ENCODE results near the gene ACAP3. TPM values are rescaled to one million over a fixed set of nuclear protein-coding genes. Genes with fewer than 3 reads are reported as not detected.

The ACAP3 gene
- total RNA-seq, 2 experiments from 2014 or later = 69.5 to 92.1 TPM

GRCh38 chr1:1294250-1294890 lies 13.4 kb downstream of the ACAP3 start:
- Mint-ChIP-seq H3K4me3 (no peak overlapping the region), H3K36me3 (ENCODE audit: low read depth) (peaks cover 3% of the 10 kb centered on the region), H3K9me3 (no peaks in the 10 kb centered on the region), H3K4me1 (no peaks in the 10 kb centered on the region), H3K27me3 (no peaks in the 10 kb centered on the region), H3K27ac (no peak overlapping the region)
- ChIA-PET CTCF (no interaction called here), POLR2A (no interaction called here)
- no peak for DNase-seq

- no peaks in the 10 kb centered on the region for H3K9me3 Mint-ChIP-seq
- H3K4me1 Mint-ChIP-seq = no peaks in the 10 kb centered on the region
- no peaks in the 10 kb centered on the region for H3K27me3 Mint-ChIP-seq
- H3K4me3 Mint-ChIP-seq = no peak overlapping the region
- POLR2A ChIA-PET = no interaction called here
- CTCF ChIA-PET = no interaction called here
- peaks cover 3% of the 10 kb centered on the region for H3K36me3 Mint-ChIP-seq (ENCODE audit: low read depth)
- H3K27ac Mint-ChIP-seq = no peak overlapping the region
- DNase-seq = no peak
These were observed 14.2 kb downstream of the ACAP3 start for GRCh38 chr1:1293263-1294249.

GRCh38 chr1:1292851-1293250 lies 14.9 kb downstream of the ACAP3 start:
- ChIA-PET POLR2A (no interaction called here), CTCF (interaction anchor here (1.4 to 3.2 kb wide), 3 partner anchors 11 to 291 kb away, joined by 3 to 36 read pairs (median 6); no protein-coding TSS in a partner anchor)
- Mint-ChIP-seq H3K9me3 (no peaks in the 10 kb centered on the region), H3K27ac (no peak overlapping the region), H3K4me3 (no peak overlapping the region), H3K36me3 (ENCODE audit: low read depth) (peaks cover 3% of the 10 kb centered on the region), H3K27me3 (no peaks in the 10 kb centered on the region), H3K4me1 (no peaks in the 10 kb centered on the region)
- DNase-seq = no peak

GRCh38 chr1:1292442-1292779 lies 15.3 kb downstream of the ACAP3 start:
- Mint-ChIP-seq H3K4me1 (no peaks in the 10 kb centered on the region), H3K4me3 (no peak overlapping the region), H3K27ac (no peak overlapping the region), H3K27me3 (no peaks in the 10 kb centered on the region), H3K36me3 (ENCODE audit: low read depth) (peaks cover 3% of the 10 kb centered on the region), H3K9me3 (no peaks in the 10 kb centered on the region)
- ChIA-PET POLR2A (interaction anchor here (0.6 kb wide), 1 partner anchor 170 kb away, joined by 3 read pairs; no protein-coding TSS in a partner anchor), CTCF (interaction anchor here (1.1 to 3.2 kb wide), 13 partner anchors 8 to 333 kb away, joined by 3 to 36 read pairs (median 5); partner anchors contain the start of genes ISG15, NOC2L and UBE2J2)
- DNase-seq = no peak

GRCh38 chr1:1291548-1292441 lies 15.9 kb downstream of the ACAP3 start:
- ChIA-PET CTCF (interaction anchor here (1.1 to 3.2 kb wide), 16 partner anchors 9 to 333 kb away, joined by 3 to 36 read pairs (median 5); partner anchors contain the start of genes ISG15, NOC2L, TNFRSF4 and UBE2J2), POLR2A (interaction anchor here (0.6 kb wide), 1 partner anchor 169 kb away, joined by 3 read pairs; no protein-coding TSS in a partner anchor)
- no peaks in the 10 kb centered on the region for H3K9me3 Mint-ChIP-seq

GRCh38 chr1:1291023-1291528 lies 16.7 kb downstream of the ACAP3 start:
- Mint-ChIP-seq H3K4me1 (no peaks in the 10 kb centered on the region), H3K27ac (no peak overlapping the region), H3K27me3 (no peaks in the 10 kb centered on the region), H3K9me3 (no peaks in the 10 kb centered on the region), H3K4me3 (no peak overlapping the region), H3K36me3 (ENCODE audit: low read depth) (peaks cover 3% of the 10 kb centered on the region)
- POLR2A ChIA-PET = no interaction called here
- DNase-seq = no peak
- CTCF ChIA-PET = interaction anchor here (1.0 to 3.2 kb wide), 16 partner anchors 9 to 332 kb away, joined by 3 to 36 read pairs (median 5); partner anchors contain the start of genes ISG15, NOC2L, TNFRSF4 and UBE2J2

More at GRCh38 chr1:1291548-1292441, 15.9 kb downstream of the ACAP3 start:
- DNase-seq = peak; percentile 65
- Mint-ChIP-seq H3K27ac (no peak overlapping the region), H3K4me1 (no peaks in the 10 kb centered on the region), H3K27me3 (no peaks in the 10 kb centered on the region), H3K4me3 (no peak overlapping the region), H3K36me3 (ENCODE audit: low read depth) (peaks cover 3% of the 10 kb centered on the region)

GRCh38 chr1:1290238-1290731 lies 17.4 kb downstream of the ACAP3 start:
- POLR2A ChIA-PET = no interaction called here

GRCh38 chr1:1287288-1288110 lies 20.2 kb downstream of the ACAP3 start:
- no peak for DNase-seq
- ChIA-PET CTCF (interaction anchor here (0.6 to 1.8 kb wide), 3 partner anchors 165 to 1116 kb away, joined by 3 to 6 read pairs (median 5); no protein-coding TSS in a partner anchor), POLR2A (no interaction called here)
- Mint-ChIP-seq H3K9me3 (no peaks in the 10 kb centered on the region), H3K27ac (no peak overlapping the region), H3K4me3 (no peak overlapping the region), H3K36me3 (ENCODE audit: low read depth) (no peaks in the 10 kb centered on the region), H3K4me1 (no peaks in the 10 kb centered on the region), H3K27me3 (no peaks in the 10 kb centered on the region)

More at GRCh38 chr1:1290238-1290731, 17.4 kb downstream of the ACAP3 start:
- Mint-ChIP-seq H3K9me3 (no peaks in the 10 kb centered on the region), H3K4me3 (no peak overlapping the region), H3K27ac (no peak overlapping the region), H3K27me3 (no peaks in the 10 kb centered on the region), H3K36me3 (ENCODE audit: low read depth) (peaks cover 3% of the 10 kb centered on the region), H3K4me1 (no peaks in the 10 kb centered on the region)
- DNase-seq = peak; percentile 68
- CTCF ChIA-PET = interaction anchor here (1.0 to 3.2 kb wide), 9 partner anchors 11 to 260 kb away, joined by 3 to 36 read pairs (median 5); partner anchors contain the start of gene TNFRSF4

- no peaks in the 10 kb centered on the region for H3K4me1 Mint-ChIP-seq
- ChIA-PET POLR2A (no interaction called here), CTCF (interaction anchor here (0.6 to 1.8 kb wide), 4 partner anchors 164 to 1117 kb away, joined by 3 to 6 read pairs (median 4); no protein-coding TSS in a partner anchor)
- no peak overlapping the region for H3K27ac Mint-ChIP-seq
- no peaks in the 10 kb centered on the region for H3K36me3 Mint-ChIP-seq (ENCODE audit: low read depth)
- no peak overlapping the region for H3K4me3 Mint-ChIP-seq
- no peaks in the 10 kb centered on the region for H3K9me3 Mint-ChIP-seq
- DNase-seq = no peak
- no peaks in the 10 kb centered on the region for H3K27me3 Mint-ChIP-seq
These were observed 21.1 kb downstream of the ACAP3 start for GRCh38 chr1:1286313-1287261.

- H3K9me3 Mint-ChIP-seq = no peaks in the 10 kb centered on the region
- no peaks in the 10 kb centered on the region for H3K4me1 Mint-ChIP-seq
- ChIA-PET POLR2A (no interaction called here), CTCF (interaction anchor here (0.7 to 1.4 kb wide), 4 partner anchors 46 to 227 kb away, joined by 3 to 4 read pairs (median 3); no protein-coding TSS in a partner anchor)
- no peak overlapping the region for H3K4me3 Mint-ChIP-seq
- no peak overlapping the region for H3K27ac Mint-ChIP-seq
- no peaks in the 10 kb centered on the region for H3K36me3 Mint-ChIP-seq (ENCODE audit: low read depth)
- H3K27me3 Mint-ChIP-seq = no peaks in the 10 kb centered on the region
- DNase-seq = no peak
These were observed 22.0 kb downstream of the ACAP3 start for GRCh38 chr1:1285611-1286311.
